ENCODE measurements around the gene CHSY1. TPM values are rescaled to one million over a fixed set of nuclear protein-coding genes. Genes with fewer than 3 reads are reported as not detected.

Gene CHSY1
- total and polyA plus RNA-seq, 5 donors from 2014 or later = 2.4 to 24.8 (median 2.8) TPM

DNA sequence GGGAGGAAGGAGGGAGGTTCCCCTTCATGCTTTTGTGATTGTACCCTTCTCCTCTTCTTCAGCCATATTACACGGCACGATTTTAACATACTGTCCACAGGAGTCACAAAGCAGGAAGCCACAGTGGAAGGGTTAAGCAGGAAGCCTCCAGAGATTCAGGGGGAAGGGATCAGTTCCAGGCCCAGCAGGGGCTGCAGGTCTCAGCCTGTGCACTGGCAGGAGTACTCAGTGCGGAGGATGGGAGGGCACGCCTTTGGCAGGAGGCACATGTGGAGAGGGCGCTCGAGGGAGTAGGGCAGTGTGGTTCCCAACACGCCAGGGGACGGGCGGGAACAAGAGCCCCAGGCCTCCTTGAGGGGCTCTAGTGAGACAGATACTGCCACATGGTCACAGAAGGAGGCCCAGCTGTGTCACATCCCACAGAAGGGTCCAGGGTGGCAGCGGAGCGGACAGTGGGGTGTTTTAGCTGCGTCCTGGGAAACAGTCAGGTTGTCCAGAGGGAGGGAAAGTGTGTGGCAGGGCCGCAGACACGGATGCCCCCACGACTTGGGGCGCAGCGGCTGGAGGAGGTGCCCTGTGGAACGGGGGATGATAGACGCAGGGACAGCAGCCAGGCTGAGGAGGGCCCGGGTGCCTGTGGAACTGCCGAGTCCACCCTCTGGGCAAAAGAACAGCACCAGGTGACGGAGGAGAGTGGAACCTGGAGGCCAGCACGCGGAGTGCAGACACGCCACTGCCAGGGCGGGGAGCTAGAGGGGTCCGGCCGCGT lies 77.5 kb downstream of the CHSY1 start:
- no peak overlapping the region for H3K4me3 Mint-ChIP-seq
- peaks cover 23% of the 10 kb centered on the region for H3K36me3 Mint-ChIP-seq
- peaks cover 0 to 1% (median 0%) of the 10 kb centered on the region in 7 donors for H3K9me3 Mint-ChIP-seq
- H3K9me3 ChIP-seq (ENCODE audit: control insufficient read depth in 2 of 2, low read length in 2 of 2) = no peaks in the 10 kb centered on the region
- H3K27me3 Mint-ChIP-seq = no peaks in the 10 kb centered on the region
- no peaks in the 10 kb centered on the region for H3K4me1 ChIP-seq (ENCODE audit: control insufficient read depth, insufficient read depth, low read length, poor library complexity, severe bottlenecking)
- ATAC-seq (ENCODE audit: low read depth in 2 of 2) (no peak), DNase-seq (no peak)
- no peaks in the 10 kb centered on the region for H3K27me3 ChIP-seq (ENCODE audit: control insufficient read depth, insufficient read depth, low read length)
- H3K27ac ChIP-seq (ENCODE audit: insufficient read depth, low read length, poor library complexity, severe bottlenecking) = no peak overlapping the region
- H3K4me3 ChIP-seq (ENCODE audit: low read depth, low read length) = no peak overlapping the region
- peak overlapping the region in 1 of 3 donors; percentile 52 for H3K27ac Mint-ChIP-seq
- peaks cover 4 to 10% (median 5%) of the 10 kb centered on the region in 4 donors for H3K4me1 Mint-ChIP-seq
- H3K36me3 ChIP-seq (ENCODE audit: control insufficient read depth, insufficient read depth, low read length) = peaks cover 31% of the 10 kb centered on the region

DNA sequence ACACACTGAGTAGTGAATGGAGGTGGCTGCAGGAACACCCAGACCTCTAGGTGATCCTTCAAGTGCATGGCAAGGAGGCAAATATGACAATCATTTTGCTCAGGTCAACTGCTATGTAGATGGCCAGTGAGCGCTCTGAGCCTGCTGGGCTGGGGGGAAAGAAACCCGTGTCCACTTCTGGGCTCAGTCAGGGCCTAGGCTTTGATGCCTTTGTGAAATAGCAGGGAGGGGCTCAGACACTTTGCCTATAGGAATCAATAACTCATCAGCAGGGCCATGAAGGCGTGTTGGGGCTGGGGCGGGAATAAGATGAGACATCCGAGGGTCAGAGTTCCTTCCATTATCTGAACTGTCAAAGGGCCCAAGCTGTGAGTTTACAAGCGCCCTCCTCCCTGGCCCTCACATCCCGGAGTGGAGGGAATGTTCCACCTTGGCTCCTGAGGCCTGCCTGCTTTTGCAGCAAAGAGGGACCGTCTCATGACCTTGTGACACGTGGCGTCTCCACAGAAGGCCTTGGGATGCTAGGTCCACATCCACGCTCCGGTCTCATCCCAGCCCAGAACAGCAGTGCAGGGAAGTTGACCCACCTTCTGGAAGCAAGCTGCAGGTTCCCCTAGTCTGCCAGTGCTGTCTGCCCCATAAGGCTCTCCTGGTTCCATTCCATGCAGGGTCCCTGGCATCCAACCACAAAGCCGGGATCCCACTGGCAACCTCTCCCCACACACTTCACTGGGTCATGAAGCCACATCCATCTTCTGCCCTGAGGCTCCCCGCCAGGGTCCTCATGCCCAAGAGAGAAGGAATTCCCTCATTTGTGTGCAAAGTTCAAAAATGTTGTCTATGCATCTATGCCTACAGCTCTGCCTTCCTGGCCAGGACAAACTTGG lies 78.4 kb downstream of the CHSY1 start:
- no peak overlapping the region for H3K27ac ChIP-seq (ENCODE audit: insufficient read depth, low read length, poor library complexity, severe bottlenecking)
- Mint-ChIP-seq H3K27me3 (no peaks in the 10 kb centered on the region), H3K36me3 (peaks cover 17% of the 10 kb centered on the region), H3K27ac (peak overlapping the region in 1 of 3 donors; percentile 52), H3K9me3 (peaks cover 0 to 1% (median 0%) of the 10 kb centered on the region in 7 donors), H3K4me3 (no peak overlapping the region), H3K4me1 (peaks cover 3 to 18% (median 7%) of the 10 kb centered on the region in 4 donors)
- peaks cover 2% of the 10 kb centered on the region for H3K4me1 ChIP-seq (ENCODE audit: control insufficient read depth, insufficient read depth, low read length, poor library complexity, severe bottlenecking)
- no peaks in the 10 kb centered on the region for H3K9me3 ChIP-seq (ENCODE audit: control insufficient read depth in 2 of 2, low read length in 2 of 2)
- H3K36me3 ChIP-seq (ENCODE audit: control insufficient read depth, insufficient read depth, low read length) = peaks cover 27% of the 10 kb centered on the region
- DNase-seq (no peak), ATAC-seq (ENCODE audit: low read depth in 2 of 2) (no peak)
- H3K27me3 ChIP-seq (ENCODE audit: control insufficient read depth, insufficient read depth, low read length) = no peaks in the 10 kb centered on the region
- H3K4me3 ChIP-seq (ENCODE audit: low read depth, low read length) = no peak overlapping the region

DNA sequence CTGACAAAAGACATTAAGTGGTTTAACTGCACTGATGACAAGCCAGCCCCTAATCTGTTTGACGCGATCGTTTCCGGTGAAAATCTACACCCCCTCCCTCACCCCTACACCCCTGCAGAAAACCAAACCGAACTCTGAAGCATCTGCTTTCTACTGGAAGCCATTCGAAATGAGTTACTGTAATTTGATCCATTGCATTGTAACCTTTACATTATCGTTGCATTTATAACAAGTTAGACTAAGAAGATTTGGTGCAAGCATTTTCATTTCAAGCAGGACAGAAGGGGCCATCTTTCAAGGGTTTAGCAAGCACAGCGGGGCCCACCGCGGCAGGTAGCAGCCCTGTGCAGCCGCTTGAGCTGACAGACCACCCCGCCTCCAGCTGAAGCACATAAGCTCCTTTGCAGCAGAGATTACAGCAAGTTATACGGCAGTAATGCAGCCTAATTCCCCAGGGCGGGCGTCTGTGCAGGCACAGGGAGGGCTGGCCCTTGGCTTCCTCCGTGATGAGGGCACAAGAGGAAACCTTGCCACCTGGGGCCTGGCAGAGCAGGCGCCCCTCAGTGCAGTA lies 79.3 kb downstream of the CHSY1 start:
- H3K36me3 ChIP-seq (ENCODE audit: control insufficient read depth, insufficient read depth, low read length) = peaks cover 18% of the 10 kb centered on the region
- Mint-ChIP-seq H3K27ac (no peak overlapping the region), H3K4me3 (no peak overlapping the region), H3K4me1 (peaks cover 6 to 26% (median 12%) of the 10 kb centered on the region in 4 donors), H3K27me3 (no peaks in the 10 kb centered on the region), H3K36me3 (peaks cover 8% of the 10 kb centered on the region), H3K9me3 (peaks cover 0 to 1% (median 0%) of the 10 kb centered on the region in 7 donors)
- no peak overlapping the region for H3K27ac ChIP-seq (ENCODE audit: insufficient read depth, low read length, poor library complexity, severe bottlenecking)
- H3K4me3 ChIP-seq (ENCODE audit: low read depth, low read length) = no peak overlapping the region
- peaks cover 10% of the 10 kb centered on the region for H3K4me1 ChIP-seq (ENCODE audit: control insufficient read depth, insufficient read depth, low read length, poor library complexity, severe bottlenecking)
- no peaks in the 10 kb centered on the region for H3K9me3 ChIP-seq (ENCODE audit: control insufficient read depth in 2 of 2, low read length in 2 of 2)
- ATAC-seq (ENCODE audit: low read depth in 2 of 2) (no peak), DNase-seq (no peak)
- no peaks in the 10 kb centered on the region for H3K27me3 ChIP-seq (ENCODE audit: control insufficient read depth, insufficient read depth, low read length)

DNA sequence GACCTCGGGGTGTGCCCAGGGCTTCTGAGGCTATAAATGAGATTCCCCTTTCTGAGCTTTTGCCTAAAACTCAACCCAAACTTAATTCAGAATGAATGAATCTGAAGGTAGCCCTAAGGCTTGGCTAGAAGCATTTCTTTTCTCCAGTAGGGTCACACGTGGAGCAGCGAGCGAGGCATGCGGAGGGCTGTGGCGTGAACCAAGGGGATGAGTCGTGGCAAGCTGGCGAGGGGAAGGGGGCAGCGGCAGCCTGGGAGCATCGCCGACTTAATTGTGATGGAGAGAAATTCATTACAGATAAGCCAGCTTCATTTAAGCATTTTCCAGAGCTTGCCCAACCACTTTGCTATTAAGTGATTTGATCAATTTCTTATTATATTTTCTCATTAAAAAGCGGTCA lies 79.9 kb downstream of the CHSY1 start:
- Histone ChIP-seq H3K36me3 (ENCODE audit: control insufficient read depth, insufficient read depth, low read length) (peaks cover 14% of the 10 kb centered on the region), H3K27ac (ENCODE audit: insufficient read depth, low read length, poor library complexity, severe bottlenecking) (no peak overlapping the region), H3K4me3 (ENCODE audit: low read depth, low read length) (no peak overlapping the region), H3K9me3 (ENCODE audit: control insufficient read depth in 2 of 2, low read length in 2 of 2) (peaks cover 1 to 3% of the 10 kb centered on the region in 2 experiments), H3K27me3 (ENCODE audit: control insufficient read depth, insufficient read depth, low read length) (no peaks in the 10 kb centered on the region), H3K4me1 (ENCODE audit: control insufficient read depth, insufficient read depth, low read length, poor library complexity, severe bottlenecking) (peaks cover 11% of the 10 kb centered on the region)
- no peak for ATAC-seq (ENCODE audit: low read depth in 2 of 2)
- Mint-ChIP-seq H3K27ac (no peak overlapping the region), H3K27me3 (no peaks in the 10 kb centered on the region), H3K9me3 (peaks cover 0 to 5% (median 0%) of the 10 kb centered on the region in 7 donors), H3K4me1 (peaks cover 6 to 28% (median 15%) of the 10 kb centered on the region in 4 donors), H3K4me3 (no peak overlapping the region), H3K36me3 (peaks cover 4% of the 10 kb centered on the region)
- DNase-seq = no peak

DNA sequence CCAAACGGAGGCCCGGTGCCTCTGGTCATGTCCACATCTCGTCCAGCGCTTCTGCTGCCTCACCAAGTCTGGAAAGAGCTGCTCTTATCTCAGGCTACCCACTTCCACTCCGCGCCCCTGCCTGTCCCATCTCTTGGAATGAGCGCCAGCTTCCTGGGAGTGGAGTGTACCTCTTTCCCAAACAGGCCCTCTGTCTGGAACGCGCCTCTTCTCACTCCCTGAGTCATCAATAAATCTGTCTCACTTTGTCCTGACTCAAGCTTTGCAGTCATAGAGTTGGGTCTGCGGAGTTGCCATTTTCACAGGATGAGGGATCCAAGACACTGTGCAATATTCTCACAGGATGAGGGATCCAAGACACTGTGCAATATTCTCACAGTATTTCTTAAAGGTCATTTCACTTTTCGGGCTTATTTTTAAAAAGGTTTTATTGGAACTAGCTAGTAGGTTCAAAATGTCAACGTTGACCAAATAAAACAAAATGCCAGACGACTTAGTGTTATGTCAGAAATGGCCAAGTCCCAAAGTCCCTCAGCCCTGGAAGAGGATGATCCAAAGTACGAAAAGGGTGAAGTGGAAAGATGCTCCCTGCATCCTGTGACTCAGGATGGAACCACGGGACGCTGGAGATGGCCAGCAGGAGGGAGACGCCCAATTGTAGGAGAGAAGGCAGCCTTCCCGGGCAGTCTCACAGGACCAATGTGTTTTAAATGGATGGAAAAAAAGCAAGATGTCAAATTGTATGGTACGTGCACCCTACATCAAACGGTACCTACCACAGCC lies 81.1 kb downstream of the CHSY1 start:
- peaks cover 10% of the 10 kb centered on the region for H3K36me3 ChIP-seq (ENCODE audit: control insufficient read depth, insufficient read depth, low read length)
- no peaks in the 10 kb centered on the region for H3K27me3 ChIP-seq (ENCODE audit: control insufficient read depth, insufficient read depth, low read length)
- Mint-ChIP-seq H3K36me3 (peaks cover 4% of the 10 kb centered on the region), H3K4me1 (peaks cover 2 to 32% (median 15%) of the 10 kb centered on the region in 4 donors), H3K4me3 (no peak overlapping the region), H3K27me3 (no peaks in the 10 kb centered on the region), H3K9me3 (peaks cover 0 to 15% (median 6%) of the 10 kb centered on the region in 7 donors), H3K27ac (no peak overlapping the region)
- H3K4me3 ChIP-seq (ENCODE audit: low read depth, low read length) = no peak overlapping the region
- DNase-seq = no peak
- H3K4me1 ChIP-seq (ENCODE audit: control insufficient read depth, insufficient read depth, low read length, poor library complexity, severe bottlenecking) = peaks cover 11% of the 10 kb centered on the region
- H3K9me3 ChIP-seq (ENCODE audit: control insufficient read depth in 2 of 2, low read length in 2 of 2) = peaks cover 11 to 15% of the 10 kb centered on the region in 2 experiments
- ATAC-seq (ENCODE audit: low read depth in 2 of 2) = no peak
- H3K27ac ChIP-seq (ENCODE audit: insufficient read depth, low read length, poor library complexity, severe bottlenecking) = no peak overlapping the region

DNA sequence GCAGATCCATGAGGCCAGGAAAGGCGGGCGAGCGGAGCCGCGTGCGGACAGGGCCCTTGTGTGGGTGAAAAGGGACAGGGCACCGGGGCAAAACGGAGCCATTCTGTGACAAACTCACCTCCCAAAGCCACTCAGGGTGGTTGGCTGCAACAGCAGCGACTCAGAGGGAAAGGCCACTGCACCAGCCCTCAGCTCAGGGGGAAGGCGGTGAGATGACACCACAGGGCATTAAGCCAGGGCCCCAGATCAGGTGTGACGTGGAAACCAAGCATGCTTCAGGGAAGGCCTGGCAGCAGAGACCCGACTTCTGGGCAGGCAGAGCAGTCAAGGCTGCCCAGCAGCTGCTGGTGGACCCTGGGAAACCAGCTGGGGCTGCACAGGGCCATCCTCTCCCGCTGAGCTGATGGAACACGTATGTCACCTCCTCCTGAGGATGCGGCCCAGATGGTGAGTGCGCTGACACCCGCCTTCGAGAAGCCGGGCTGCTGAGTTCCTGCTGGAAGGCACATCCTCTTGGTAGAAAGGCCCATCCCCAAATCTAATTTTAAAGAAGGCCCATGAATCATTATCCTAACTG lies 82.3 kb downstream of the CHSY1 start:
- Mint-ChIP-seq H3K4me3 (no peak overlapping the region), H3K4me1 (peaks cover 0 to 32% (median 14%) of the 10 kb centered on the region in 4 donors), H3K9me3 (peaks cover 0 to 21% (median 7%) of the 10 kb centered on the region in 7 donors), H3K27me3 (no peaks in the 10 kb centered on the region), H3K36me3 (peaks cover 5% of the 10 kb centered on the region), H3K27ac (no peak overlapping the region)
- Histone ChIP-seq H3K36me3 (ENCODE audit: control insufficient read depth, insufficient read depth, low read length) (peaks cover under 1% of the 10 kb centered on the region), H3K4me3 (ENCODE audit: low read depth, low read length) (no peak overlapping the region), H3K27ac (ENCODE audit: insufficient read depth, low read length, poor library complexity, severe bottlenecking) (no peak overlapping the region), H3K27me3 (ENCODE audit: control insufficient read depth, insufficient read depth, low read length) (no peaks in the 10 kb centered on the region), H3K9me3 (ENCODE audit: control insufficient read depth in 2 of 2, low read length in 2 of 2) (peaks cover 16 to 27% of the 10 kb centered on the region in 2 experiments), H3K4me1 (ENCODE audit: control insufficient read depth, insufficient read depth, low read length, poor library complexity, severe bottlenecking) (peaks cover 11% of the 10 kb centered on the region)
- DNase-seq = no peak
- no peak for ATAC-seq (ENCODE audit: low read depth in 2 of 2)

Data from CD4-positive, CD25-positive, alpha-beta regulatory T cell (primary cell).